Measurements from ENCODE around the gene FAM219B.

The FAM219B gene

DNA sequence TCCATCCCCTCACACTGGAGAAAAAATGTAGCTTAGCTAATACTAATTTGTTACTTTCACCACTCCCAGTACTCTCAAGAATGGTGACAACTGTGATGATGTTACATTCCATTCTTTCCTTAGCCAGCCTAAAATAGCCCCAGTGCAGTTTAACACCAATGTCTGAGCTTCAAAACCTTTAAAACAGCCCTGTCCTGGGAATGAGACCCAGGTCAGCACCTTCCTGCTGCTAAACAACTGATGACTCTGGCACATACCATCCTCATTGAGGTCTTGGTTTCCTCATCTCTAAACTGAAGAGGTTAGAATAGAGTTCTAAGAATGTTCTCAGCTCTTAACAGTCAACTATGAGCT is 37.3 kb downstream of the FAM219B start:
- Histone ChIP-seq H3K36me3 (ENCODE audit: low read depth) (peaks cover 26% of the 10 kb centered on the region), H3K9me3 (ENCODE audit: severe bottlenecking) (no peaks in the 10 kb centered on the region), H3K27me3 (ENCODE audit: insufficient read depth, poor library complexity, severe bottlenecking) (no peaks in the 10 kb centered on the region), H3K4me1 (ENCODE audit: insufficient read depth, poor library complexity, severe bottlenecking) (peaks cover 50% of the 10 kb centered on the region), H3K27ac (ENCODE audit: poor library complexity, severe bottlenecking) (peak overlapping the region; percentile 74), H3K4me3 (ENCODE audit: severe bottlenecking) (no peak overlapping the region)
- TF ChIP-seq, protein P1, sequence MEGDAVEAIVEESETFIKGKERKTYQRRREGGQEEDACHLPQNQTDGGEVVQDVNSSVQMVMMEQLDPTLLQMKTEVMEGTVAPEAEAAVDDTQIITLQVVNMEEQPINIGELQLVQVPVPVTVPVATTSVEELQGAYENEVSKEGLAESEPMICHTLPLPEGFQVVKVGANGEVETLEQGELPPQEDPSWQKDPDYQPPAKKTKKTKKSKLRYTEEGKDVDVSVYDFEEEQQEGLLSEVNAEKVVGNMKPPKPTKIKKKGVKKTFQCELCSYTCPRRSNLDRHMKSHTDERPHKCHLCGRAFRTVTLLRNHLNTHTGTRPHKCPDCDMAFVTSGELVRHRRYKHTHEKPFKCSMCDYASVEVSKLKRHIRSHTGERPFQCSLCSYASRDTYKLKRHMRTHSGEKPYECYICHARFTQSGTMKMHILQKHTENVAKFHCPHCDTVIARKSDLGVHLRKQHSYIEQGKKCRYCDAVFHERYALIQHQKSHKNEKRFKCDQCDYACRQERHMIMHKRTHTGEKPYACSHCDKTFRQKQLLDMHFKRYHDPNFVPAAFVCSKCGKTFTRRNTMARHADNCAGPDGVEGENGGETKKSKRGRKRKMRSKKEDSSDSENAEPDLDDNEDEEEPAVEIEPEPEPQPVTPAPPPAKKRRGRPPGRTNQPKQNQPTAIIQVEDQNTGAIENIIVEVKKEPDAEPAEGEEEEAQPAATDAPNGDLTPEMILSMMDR (IDR thresholded peaks at IDR 0.05; ENCODE audit: poor library complexity, severe bottlenecking) = no peak
- ATAC-seq (ENCODE audit: low read depth) (no peak), DNase-seq (ENCODE audit: low spot score) (no peak)

DNA sequence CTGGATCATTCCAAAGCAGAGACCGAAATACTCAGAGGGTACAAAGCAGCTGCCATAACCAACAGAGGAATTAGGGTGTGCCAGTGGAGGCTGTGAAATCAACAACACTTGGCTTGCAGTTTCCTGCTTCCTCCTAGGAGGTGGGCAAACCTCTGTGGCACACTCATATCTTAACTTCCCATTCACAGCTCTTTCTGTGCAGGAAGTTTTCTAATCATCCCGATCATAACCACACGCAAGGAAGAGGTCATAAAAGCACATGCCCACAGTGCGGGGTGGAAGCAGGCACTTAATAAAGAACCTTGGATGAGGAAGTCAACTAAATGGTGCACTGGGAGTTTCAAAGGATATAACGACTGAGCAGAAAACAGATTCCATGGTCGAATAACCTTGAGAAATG is 38.6 kb downstream of the FAM219B start:
- TF ChIP-seq, protein P1 (IDR thresholded peaks at IDR 0.05; ENCODE audit: poor library complexity, severe bottlenecking) = no peak
- H3K27me3 ChIP-seq (ENCODE audit: insufficient read depth, poor library complexity, severe bottlenecking) = no peaks in the 10 kb centered on the region
- DNase-seq (ENCODE audit: low spot score) (no peak), ATAC-seq (ENCODE audit: low read depth) (no peak)
- peaks cover 63% of the 10 kb centered on the region for H3K4me1 ChIP-seq (ENCODE audit: insufficient read depth, poor library complexity, severe bottlenecking)
- peaks cover 26% of the 10 kb centered on the region for H3K36me3 ChIP-seq (ENCODE audit: low read depth)
- no peak overlapping the region for H3K4me3 ChIP-seq (ENCODE audit: severe bottlenecking)
- no peaks in the 10 kb centered on the region for H3K9me3 ChIP-seq (ENCODE audit: severe bottlenecking)
- H3K27ac ChIP-seq (ENCODE audit: poor library complexity, severe bottlenecking) = peak overlapping the region; percentile 74

DNA sequence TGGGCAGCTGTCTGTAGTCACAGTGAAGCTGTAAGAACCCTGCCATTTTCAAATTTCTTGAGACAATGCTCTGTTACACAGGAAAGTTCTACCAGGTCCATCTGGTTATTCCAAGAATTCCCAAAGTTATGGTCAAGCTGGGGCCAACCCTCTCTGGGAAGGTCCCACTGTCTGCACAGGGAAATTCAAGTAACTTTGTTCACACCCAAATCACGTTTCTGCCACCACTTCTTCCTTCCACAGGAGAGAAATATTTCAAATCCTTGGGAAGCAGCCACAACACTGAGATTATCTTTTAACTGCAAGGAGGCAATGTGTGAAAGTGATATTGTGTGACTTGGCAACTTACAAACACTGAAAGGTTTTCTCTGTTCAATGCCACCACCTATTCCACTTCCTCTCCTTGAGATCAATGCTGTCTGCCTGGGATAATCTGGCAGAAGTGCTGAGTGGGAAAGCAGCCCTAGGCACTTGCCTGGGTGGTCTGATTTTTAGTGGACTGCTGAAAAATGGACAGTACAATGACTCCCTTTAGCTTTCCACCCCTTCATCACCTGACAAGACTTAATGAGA is 39.1 kb downstream of the FAM219B start:
- H3K4me3 ChIP-seq (ENCODE audit: severe bottlenecking) = no peak overlapping the region
- ATAC-seq (ENCODE audit: low read depth) (no peak), DNase-seq (ENCODE audit: low spot score) (no peak)
- peak overlapping the region; percentile 74 for H3K27ac ChIP-seq (ENCODE audit: poor library complexity, severe bottlenecking)
- H3K9me3 ChIP-seq (ENCODE audit: severe bottlenecking) = no peaks in the 10 kb centered on the region
- H3K36me3 ChIP-seq (ENCODE audit: low read depth) = peaks cover 26% of the 10 kb centered on the region
- TF ChIP-seq, protein P1 (IDR thresholded peaks at IDR 0.05; ENCODE audit: poor library complexity, severe bottlenecking) = no peak
- peaks cover 64% of the 10 kb centered on the region for H3K4me1 ChIP-seq (ENCODE audit: insufficient read depth, poor library complexity, severe bottlenecking)
- H3K27me3 ChIP-seq (ENCODE audit: insufficient read depth, poor library complexity, severe bottlenecking) = no peaks in the 10 kb centered on the region

DNA sequence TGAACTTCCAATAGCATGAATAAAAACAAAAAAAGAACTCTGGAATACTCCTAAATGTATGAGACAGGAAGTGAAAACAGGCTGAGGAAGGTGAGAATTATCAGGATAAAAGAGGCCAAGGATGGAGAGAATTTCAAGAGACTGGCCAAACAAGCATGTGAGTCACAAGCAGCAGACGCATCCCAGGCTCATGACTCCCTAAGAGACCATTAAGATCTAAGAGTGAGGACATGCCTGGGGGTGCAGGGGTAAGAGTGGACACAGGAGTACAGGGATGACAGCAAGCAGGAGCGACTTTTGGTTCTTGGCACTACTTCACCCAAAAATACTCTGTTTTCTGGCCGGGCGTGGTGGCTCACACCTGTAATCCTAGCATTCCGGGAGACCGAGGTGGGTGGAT is 40.6 kb downstream of the FAM219B start:
- peak overlapping the region; percentile 74 for H3K27ac ChIP-seq (ENCODE audit: poor library complexity, severe bottlenecking)
- H3K4me3 ChIP-seq (ENCODE audit: severe bottlenecking) = no peak overlapping the region
- ATAC-seq (ENCODE audit: low read depth) (peak; percentile 87), DNase-seq (ENCODE audit: low spot score) (no peak)
- H3K27me3 ChIP-seq (ENCODE audit: insufficient read depth, poor library complexity, severe bottlenecking) = no peaks in the 10 kb centered on the region
- H3K4me1 ChIP-seq (ENCODE audit: insufficient read depth, poor library complexity, severe bottlenecking) = peaks cover 57% of the 10 kb centered on the region
- TF ChIP-seq, protein P1 (IDR thresholded peaks at IDR 0.05; ENCODE audit: poor library complexity, severe bottlenecking) = no peak
- no peaks in the 10 kb centered on the region for H3K9me3 ChIP-seq (ENCODE audit: severe bottlenecking)
- peaks cover 22% of the 10 kb centered on the region for H3K36me3 ChIP-seq (ENCODE audit: low read depth)

DNA sequence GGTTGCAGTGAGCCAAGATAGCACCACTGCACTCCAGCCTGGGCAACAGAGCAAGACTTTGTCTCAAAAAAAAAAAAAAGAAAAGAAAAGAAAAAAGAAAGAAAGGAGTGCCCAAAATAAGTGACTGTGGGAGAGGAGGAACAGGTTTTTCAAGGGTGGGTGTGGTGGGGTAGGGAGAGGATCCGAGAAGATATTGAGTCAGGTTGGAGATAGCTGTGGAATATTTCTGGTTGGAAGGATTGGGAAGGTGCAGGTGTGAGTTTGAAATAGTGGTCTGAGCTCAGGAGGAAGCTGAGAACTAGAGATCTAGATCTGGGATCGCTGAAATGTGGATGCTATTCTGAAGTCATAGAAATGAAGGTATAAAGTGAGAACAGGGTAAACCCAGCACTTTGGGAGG is 41.3 kb downstream of the FAM219B start:
- H3K9me3 ChIP-seq (ENCODE audit: severe bottlenecking) = no peaks in the 10 kb centered on the region
- H3K4me3 ChIP-seq (ENCODE audit: severe bottlenecking) = no peak overlapping the region
- H3K27me3 ChIP-seq (ENCODE audit: insufficient read depth, poor library complexity, severe bottlenecking) = no peaks in the 10 kb centered on the region
- ATAC-seq (ENCODE audit: low read depth) (no peak), DNase-seq (ENCODE audit: low spot score) (no peak)
- H3K27ac ChIP-seq (ENCODE audit: poor library complexity, severe bottlenecking) = peak overlapping the region; percentile 74
- H3K36me3 ChIP-seq (ENCODE audit: low read depth) = peaks cover 22% of the 10 kb centered on the region
- TF ChIP-seq, protein P1 (IDR thresholded peaks at IDR 0.05; ENCODE audit: poor library complexity, severe bottlenecking) = no peak
- peaks cover 49% of the 10 kb centered on the region for H3K4me1 ChIP-seq (ENCODE audit: insufficient read depth, poor library complexity, severe bottlenecking)
